Effector CD8-positive, alpha-beta T cell (primary cell): Measurements from ENCODE around the gene ADCY9.
"Not testable (repeated sequence)": the region's sequence is repeated elsewhere in the genome, so short reads cannot be mapped to it uniquely, and the experiment has no call there.

Experiments
- DNase-seq: peaks from one replicate; lab custom pipeline; 2025; lab: John Stamatoyannopoulos, UW

Gene ADCY9

DNA sequence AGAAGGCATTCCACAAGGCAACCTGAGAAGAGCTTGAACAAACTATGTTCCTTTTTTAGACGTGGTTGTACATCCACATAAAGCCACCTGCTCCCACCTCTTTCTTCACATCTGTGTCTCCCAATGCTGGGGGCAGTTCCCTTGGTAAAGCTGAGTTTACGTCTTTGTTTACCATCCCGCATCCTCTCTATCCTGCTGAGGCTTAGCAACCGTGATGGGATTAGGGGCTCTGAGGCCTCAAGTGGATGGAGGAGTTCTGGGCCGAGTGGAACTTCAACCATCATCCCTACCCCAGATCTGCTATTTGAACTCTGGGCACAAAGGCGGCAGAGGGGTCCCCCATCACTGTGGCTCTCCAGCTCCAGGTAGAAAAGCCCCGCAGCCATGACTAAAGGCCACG, 141.5 kb downstream of the ADCY9 start:
- no peak for DNase-seq

DNA sequence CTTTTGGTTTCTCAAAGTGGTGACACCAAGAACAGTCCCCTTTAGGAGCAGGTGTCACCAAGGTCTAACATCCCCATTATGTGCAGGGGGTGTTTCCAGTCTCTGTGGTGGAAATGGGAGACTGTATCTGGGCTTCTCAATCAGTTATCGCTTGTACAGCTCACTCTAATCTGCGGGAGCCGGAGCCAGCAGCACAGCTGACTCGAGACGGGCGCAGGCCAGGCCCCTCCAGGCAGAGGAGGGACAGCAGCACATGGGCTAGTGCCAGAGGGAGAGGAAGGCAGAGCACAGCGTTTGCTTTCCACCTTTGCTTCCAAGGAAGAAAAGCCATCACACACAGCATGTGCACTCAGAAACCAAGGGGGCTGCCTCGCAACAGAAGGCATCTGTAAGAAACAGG, 144.5 kb downstream of the ADCY9 start:
- DNase-seq: no peak

GRCh38 chr16:3971261-3971660, 145.0 kb downstream of the ADCY9 start:
- no peak for DNase-seq

- DNase-seq: no peak
These were observed 147.7 kb downstream of the ADCY9 start for GRCh38 chr16:3968551-3968950.

GRCh38 chr16:3966681-3967080, 149.6 kb downstream of the ADCY9 start:
- no peak for DNase-seq

GRCh38 chr16:3965781-3966582, 150.3 kb downstream of the ADCY9 start:
- DNase-seq: no peak

GRCh38 chr16:3965306-3965705, 150.9 kb downstream of the ADCY9 start:
- no peak for DNase-seq

DNA sequence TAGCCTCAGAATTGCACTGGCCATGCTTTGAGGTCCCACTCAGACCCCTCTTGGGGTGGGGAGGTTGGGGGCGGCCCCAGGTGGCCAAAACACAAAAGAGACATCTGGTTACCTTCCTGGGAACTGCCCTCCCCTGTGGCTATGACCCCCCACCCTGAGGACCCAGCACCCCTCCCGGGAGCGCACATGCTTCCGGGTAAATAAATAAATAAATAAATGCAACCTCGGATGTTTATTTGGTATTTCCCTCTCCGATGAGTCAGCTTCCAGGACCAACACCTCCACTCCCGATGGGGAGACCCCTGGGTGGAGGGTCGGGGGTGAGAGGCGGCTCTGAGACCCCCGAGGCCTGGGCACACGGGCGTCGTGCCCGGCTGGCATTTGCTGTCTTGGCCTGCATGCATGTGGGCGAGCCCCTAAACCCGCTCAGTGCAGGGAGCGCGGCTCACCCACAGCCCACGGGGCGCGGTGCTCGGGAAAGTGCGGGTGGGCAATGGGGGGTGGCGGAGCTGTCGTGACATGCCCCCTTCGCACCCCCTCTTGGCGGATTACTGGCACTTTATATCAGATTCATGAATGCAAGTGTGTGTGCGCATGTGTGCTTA, 151.5 kb downstream of the ADCY9 start:
- DNase-seq: no peak

GRCh38 chr16:3963886-3964685, 152.2 kb downstream of the ADCY9 start:
- no peak for DNase-seq

GRCh38 chr16:3963203-3963602, 153.0 kb downstream of the ADCY9 start:
- peak; percentile 13 for DNase-seq

DNA sequence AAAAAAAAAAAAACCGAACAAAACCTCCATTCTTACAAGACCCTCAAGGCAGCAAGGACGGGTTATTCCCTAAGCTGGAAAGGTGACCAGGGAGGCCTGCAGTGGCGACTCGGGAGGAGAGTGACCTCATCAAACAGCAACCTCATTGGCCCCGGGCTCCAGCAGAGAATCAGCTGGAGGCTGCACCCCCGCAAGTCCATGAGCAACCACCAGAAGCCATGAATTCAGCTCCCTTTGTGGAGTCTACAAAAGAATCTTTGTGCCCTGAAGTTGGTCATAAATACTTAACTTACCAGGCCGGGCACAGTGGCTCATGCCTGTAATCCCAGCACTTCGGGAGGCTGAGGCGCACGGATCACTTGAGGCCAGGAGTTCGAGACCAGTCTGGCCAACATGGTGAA, 154.8 kb downstream of the ADCY9 start:
- no peak for DNase-seq

- not testable (repeated sequence) for DNase-seq
These were observed 156.2 kb downstream of the ADCY9 start for GRCh38 chr16:3959926-3960590.

- DNase-seq: no peak
These were observed 157.1 kb downstream of the ADCY9 start for GRCh38 chr16:3959148-3959547.

DNA sequence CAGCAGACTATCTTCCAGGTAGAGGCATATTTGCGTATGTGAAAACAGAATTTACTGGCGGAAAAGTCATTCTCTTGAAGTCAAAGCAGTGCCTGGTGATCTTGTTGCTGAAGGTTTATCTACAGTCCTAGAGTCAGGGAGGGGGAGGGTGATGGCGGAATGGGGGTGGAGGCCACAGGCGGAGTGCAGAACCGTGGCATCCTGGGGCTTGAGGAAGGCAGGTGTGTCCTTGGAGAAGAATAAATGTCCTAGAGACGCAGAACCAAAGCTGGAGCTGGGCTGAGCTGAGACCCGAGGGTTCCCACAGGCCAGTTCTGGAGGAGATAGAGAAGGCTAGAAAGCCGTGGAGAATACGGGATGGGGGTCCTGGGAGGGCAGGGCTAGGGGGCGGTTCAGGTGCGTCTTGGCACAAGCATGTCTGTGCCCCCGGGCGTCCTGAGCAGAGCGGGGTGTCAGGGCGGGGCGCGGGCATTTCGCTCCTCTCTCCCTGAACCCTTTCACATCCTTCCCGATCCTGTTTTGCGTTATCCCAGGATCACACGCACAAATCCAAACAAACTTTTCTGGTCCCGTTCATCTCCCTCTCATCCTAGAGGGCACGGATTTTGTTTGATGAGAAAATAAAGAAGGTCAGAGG, 158.8 kb downstream of the ADCY9 start:
- DNase-seq: no peak

DNA sequence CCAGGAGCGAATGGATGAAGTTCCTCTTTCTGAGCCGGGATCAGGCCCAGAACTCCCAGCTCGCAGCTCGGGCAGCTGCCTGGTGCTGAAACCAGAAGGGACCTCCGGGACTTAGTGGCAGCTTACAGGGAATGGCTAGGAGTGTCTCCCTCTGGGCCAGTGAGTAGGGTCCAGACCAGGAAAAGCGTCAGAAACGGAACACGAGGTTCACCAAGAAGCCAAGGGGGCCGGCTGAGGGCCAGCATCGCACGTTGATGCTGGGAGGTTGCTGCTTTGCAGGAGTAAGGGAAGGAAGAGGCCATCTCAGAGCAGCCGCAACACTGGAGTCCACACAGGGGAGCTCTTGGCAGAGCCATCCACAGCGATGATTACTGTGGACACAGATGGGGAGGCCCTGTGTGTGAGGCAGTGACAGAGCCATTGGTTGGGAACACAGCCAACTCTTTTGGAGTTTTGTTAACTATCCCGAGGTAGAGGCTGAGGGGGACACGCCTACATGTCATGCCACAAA, 161.8 kb downstream of the ADCY9 start:
- no peak for DNase-seq

- DNase-seq: no peak
These were observed 162.4 kb downstream of the ADCY9 start for GRCh38 chr16:3953728-3954410.

DNA sequence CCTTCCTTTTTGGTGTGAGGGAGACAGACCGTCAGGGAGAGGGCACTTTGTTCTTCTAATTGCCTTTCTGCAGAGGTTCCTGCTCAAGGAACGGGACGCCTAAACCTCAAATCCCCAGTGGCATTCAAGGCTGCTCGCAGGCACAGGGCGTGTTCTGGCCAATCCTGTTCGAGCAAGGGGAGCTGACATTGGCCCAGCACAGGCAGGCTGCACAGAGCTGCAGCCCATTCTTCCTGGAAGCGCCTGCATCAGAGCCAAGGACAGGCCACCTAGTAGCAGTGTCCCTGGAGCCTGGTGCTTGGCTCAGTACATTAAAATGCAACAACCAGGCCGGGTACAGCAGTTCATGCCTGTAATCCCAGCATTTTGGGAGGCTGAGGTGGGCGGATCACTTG, 163.5 kb downstream of the ADCY9 start:
- DNase-seq: no peak

DNA sequence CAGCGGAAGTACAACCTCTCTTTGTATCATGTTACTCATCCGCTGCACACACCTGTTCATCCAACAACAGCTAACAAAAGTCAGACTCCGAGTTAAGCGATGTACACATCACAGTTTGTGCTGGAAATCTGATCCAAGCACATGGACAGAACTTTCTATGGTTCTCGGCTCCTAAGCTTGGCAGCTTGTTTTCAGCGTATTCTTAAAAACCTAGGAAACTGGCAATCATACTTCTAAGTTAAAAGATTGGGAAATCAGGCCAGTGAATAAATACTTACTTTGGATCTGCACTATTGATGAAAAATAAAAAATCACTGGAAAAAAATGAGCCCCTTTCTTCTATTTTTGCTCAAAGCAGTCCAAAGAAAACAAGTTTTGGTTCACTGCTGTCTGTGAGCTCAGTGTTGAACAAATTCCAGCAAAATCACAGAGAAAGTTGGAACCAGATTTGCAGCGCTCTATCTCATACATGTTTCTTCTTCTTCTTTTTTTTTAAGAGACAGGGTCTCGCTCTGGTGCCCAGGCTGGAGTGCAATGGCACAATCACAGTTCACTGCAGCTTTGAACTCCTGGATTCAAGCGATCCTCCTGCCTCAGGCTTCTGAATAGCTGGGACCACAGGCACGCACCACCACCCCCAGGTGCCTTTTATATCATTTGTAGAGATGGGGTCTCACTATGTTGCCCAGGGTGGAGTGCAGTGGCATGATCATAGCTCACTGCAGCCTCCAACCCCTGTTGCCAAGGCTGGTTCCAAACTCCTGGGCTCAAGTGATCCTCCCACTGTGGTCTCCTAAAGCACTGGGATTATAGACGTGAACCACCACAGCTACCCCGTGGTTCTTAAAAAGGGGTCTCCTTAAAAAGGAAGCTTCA, 164.1 kb downstream of the ADCY9 start:
- no peak for DNase-seq

GRCh38 chr16:3951380-3951779, 164.9 kb downstream of the ADCY9 start:
- not testable (repeated sequence) for DNase-seq
